Inferior parietal cortex (tissue), 1 donor: Measurements from ENCODE around the gene AP2A1.

Source experiments
- DNase-seq: peaks from one replicate; pipeline ENCODE4 v3.0.0-alpha.2; 2016; ENCODE audit errors: extremely low spot score

The AP2A1 gene

DNA sequence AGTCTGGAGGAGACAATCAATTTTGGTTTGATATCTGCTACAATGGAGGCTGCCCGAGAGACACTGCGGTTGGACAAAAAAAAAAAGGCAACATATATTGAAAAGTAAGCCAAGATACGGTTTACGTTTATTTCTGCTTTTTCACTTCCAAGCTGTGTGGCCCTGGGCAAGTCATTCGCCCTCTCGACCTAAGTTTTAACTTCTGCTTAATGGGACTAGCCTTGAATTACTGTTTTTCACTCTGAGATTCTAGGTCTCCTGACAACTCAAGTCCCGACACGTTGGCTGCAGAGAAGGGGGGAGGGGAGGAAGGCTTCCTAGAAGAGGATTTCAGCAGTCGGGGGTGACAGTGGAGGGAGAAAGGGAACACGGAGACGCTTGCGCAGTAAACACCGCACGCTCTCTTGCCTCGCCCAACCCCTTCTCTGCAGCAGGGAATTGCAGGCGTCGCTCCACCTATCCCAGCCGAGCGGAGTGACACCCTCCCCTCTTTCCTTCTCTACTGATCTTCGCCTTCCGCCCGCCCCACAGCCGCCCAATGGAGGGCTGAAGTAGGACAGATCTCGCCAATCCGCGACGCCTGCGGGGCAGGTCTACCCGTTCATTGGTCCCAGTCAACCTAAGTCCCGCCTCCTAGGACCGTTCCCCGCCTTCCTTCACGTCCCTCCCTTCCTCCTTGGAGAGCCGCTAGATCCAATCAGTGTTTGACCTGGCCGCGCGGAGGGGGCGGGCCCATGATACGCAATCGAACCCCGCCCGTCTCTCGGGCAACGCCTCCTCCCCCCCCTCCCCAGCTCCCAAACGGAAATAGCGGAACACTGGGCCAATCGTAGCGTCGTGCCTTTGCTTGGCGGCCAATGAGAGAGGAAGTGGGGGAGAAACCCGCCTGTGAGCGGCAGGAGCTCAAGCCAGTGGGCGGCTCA lies 533 bp upstream of the AP2A1 start:
- DNase-seq, result peak; percentile 99

DNA sequence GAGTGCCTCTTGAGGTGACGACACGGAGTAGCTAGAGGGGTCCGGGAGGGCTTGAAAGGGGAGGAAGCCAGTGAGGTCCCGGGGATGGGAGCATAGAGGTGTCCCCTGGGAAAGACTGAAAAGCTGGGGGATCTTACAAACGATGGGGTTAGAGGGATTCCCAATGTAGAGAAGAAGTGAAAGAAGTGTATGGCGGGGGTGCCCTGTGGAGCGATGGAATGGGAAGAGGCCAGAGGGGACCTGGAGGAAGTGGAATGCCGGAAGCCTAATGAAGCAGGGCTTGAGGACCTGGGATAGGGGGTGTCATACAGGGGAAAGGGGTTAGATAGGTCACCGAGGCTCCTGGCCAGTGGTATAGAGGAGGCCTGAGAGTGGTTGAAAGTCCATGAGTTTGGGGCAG lies 580 bp downstream of the AP2A1 start:
- DNase-seq, result no peak

DNA sequence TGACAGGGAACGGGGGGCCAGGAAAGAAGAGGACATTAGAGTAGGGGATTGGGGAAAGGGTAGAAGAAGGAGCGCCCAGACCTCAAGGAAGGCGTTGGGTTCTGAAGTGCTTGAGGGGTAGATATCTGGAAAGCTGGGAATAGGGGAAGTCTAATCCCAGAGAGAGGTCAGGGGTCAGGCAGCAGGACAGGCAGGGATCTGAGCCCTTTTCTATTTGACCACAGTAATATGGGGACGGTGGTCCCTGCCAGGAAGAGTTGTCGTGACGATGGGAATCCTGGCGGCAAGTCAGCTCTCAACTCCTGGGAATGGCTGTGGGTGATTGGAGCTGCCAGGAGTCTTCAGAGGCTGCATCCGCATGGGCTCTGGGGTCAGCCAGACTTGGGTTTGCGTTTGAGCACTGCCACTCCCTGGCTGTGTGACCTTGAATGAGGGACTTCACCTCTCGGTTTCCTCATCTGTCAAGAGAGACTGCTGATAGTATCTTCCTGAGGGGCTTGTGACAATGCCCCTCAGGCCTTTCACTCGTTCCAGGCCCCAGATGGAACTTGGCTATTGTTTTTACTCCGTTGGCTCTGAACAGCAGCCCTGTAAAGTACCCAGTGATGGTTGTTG lies 1.3 kb downstream of the AP2A1 start:
- DNase-seq, result no peak

DNA sequence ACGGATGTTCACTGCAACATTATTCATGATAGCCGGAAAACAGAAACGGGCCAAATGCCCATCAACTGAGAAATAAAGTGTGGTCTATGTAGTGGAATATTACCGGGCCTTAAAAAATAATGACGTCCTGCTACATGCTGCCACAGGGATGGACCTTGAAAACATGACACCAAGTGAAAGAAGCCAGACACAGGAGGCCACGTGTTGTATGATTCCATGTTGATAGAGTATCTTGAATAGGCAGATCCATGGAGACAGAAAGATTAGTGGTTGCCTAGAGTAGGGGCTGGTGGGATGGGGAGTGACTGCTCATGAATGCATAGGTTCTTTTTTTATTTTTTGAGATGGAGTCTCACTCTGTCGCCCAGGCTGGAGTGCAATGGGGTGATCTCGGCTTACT lies 3.7 kb downstream of the AP2A1 start:
- DNase-seq, result no peak

DNA sequence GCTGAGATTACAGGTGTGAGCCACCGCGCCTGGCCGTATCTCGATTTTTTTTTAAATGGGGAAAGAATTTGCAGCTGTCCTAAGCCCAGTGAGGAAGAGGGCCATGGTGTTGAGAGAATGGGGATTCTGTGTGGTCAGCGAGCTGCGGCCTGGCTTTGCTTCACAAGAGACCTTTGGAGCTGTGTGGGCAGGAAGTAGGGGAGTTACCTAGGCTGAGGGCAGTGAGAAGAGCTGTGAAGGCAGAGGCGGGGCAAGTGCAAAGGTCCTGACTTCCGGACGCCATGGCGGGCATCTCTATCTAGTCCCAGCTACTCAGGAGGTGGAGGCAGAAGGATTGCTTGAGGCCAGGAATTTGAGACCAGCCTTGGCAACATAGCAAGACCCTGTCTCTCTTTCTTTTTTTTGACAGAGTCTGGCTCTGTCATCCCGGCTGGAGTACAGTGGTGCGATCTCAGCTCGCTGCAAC lies 4.9 kb downstream of the AP2A1 start:
- DNase-seq, result no peak

DNA sequence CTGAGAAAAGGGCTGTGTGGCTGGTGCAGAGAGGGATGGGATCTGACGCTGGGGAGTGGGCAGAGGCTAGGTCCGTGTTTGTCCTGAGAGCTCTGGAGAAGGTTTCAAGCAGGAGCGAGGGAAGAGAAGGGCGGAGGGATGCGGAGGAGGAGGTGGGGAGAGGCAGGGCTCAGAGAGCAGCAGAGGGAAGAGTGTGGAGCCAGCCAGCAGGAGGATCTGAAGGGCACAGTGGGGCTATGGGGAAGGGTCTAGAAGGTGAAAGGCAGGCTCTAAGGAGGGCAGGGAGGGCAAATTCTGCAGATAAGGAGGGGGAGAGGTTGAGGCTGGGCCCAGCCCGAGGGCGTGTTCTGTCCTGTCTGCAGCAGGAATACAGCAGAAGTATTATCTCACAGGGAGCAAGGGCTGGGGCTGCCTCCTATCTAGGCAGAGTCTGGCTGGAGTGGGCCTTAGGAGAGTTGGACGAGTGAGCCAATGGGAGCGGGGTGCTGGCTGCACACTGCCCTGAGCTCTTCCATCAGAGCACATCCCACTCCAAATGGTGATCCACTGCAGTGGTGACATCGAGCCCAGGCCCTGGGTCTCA lies 6.1 kb downstream of the AP2A1 start:
- DNase-seq, result no peak

DNA sequence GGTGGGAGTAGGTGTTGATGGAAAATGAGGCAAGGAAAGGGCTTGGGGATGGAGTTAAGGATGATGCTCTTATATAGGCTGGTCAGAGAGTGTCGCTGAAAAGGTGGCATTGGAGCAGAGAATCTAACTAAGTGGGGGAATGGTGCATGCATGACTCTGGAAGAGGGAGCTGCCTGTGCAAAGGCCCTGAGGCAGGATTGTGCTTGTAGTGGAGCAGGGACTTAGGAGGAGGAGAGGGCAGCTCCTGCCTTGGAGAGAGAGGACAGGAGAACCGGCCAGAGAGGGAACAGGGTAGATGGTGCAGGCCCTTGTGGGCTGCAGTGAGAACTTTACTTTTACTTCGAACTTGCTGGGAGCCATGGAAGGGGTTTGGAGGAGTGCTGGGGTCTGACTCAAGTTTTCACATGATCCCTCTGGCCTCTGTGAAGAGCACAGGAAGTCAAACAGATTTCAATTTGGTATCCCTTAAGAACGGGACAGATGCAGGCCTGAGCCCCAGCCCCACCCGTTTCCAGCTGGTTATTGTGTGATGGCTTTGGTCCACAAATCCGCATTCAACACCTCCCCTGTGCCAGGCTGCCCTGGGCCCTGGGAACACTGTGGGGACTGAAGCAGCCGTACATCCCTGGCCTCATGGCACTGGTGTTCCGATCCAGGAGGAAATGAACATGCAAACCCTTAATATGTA lies 7.0 kb downstream of the AP2A1 start:
- no peak for DNase-seq

DNA sequence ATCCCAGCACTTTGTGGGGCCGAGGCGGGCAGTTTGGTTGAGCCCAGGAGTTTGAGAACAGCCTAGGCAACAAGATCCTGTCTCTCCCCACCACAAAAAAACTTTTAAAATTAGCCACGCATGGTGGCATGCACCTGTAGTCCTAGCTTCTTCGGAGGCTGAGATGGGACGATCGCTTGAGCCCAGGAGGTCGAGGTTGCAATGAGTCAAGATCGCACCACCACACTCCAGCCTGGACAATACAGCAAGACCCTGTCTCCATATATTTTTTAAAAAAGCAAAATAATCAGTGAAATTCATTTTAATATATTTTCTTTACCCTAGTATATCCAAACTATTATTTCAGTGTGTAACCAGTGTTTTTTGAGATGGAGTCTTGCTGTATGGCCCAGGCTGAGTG lies 8.2 kb downstream of the AP2A1 start:
- DNase-seq, result no peak

DNA sequence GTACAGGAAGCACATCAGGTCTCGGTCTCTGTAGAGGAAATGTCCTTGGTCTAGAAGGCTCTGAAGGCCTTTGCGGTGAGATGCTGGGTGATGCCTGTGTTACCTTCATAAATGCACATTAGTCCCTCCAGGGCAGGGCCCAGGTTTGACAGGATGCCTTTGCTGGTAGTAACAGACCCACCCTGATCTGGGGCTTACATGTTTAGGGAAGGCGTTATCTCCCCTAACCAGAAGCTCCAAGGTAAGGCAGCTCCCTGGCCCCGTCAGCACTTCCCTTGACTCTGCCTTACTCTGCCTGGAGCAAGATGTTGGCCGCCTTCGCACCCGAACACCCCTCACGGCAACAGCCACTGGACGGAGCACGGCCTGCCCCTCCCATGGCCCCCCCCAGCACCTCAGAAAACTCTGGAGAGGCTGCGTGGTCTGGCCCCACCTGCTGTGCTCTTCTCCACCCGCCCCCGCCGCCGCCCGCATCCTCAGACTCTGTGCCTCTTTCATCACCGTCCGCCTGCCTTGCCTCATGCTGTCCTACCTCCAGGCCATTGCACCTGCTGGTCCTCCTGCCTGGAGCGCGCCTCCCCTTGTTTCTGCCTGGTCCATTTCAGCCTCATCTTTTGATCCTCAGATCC lies 9.1 kb downstream of the AP2A1 start:
- DNase-seq, result no peak

DNA sequence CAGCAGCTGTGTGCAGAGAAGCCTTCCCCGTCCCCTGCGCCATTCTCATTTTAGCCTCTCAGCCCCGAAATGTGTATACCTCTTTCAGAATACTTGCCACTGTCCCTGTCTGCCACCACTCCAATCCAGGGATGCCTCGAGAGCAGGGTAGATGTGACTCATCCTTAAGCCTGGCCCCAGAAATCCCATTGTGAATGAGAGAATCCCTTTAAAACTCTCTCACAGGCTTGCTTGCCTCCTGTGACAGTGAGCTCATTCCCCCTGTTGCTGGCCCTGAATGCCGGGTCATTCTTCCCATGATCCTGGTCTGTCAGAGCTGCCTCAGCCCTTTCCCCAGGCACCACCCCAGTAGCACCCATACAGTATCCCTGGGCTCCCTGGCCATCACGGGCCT lies 9.6 kb downstream of the AP2A1 start:
- DNase-seq, result no peak

DNA sequence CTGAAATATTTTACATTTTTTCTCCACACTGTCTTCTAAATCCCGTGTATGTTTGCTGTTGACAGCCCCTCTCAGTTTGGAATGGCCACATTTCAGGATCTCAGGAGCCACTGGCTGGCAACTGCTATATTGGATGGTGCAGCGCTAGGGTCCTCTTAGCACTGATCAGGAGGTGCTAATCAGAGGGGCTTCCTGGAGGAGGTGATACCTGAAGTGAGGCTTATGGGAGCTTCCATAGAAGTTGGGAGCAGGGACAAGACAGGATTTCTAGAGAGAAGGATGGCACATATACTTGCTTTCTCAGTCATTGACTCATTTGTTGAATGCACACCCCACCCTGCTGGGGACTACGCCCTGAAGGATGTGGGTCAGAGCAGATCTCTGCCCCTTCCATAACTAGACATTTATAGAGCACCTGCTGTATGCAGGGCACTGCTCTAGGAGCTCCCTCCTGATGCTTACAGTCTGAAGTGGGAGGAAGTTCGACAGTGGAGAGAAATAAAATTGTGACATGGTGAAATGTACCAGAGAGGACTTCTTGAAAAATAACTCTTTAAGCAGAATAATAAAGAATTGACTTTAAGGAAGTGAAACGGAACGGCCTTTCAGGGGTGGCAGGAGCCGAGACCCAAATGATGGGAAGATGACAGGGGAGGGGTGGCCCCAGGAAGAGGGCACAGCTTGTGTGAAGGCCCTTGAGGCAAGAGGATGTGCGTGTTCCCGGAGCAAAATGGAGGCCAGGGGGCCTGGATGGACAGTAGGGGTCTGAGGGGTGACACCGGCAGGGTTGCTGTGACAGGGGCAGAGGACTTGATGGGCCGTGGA lies 13.1 kb downstream of the AP2A1 start:
- no peak for DNase-seq

DNA sequence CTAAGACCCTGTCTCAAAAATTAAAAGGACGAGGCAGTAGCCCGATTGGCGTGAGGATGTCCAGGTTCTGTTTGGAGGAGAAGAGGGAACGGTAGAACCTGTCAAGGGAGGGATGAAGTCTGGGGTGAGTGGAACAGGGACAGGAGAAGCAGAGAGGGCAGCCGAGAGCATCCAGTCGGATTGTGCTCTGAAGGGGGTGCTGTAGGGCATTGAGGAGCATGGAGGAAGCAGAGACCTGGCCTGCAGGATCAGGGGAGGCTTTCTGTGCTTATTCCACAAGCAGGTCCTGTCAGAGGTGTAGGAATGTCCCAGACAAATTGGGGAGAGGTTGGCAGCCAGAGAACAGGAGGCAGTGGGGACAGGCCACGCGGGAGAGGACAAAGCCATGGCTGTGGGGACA lies 14.1 kb downstream of the AP2A1 start:
- DNase-seq, result no peak

DNA sequence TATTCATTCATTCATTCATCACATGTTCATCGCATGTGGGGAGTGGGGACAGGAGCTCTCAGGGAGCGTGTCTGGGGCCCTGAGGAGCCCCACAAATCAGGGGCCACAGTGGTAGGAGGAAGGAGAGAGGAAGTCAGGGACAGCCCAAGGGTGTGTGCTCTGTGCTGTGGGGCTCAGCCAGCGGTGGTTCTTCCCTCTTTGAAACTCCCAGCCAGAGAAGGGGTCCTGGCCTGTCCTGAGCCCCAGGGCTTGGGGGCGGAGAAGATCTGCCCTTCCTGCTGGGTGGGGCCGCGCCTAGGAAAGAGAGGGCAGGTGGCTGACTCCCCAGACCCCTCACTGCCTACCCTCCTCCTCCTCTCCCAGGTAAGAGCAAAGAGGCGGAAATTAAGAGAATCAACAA lies 14.6 kb downstream of the AP2A1 start:
- DNase-seq, result no peak

DNA sequence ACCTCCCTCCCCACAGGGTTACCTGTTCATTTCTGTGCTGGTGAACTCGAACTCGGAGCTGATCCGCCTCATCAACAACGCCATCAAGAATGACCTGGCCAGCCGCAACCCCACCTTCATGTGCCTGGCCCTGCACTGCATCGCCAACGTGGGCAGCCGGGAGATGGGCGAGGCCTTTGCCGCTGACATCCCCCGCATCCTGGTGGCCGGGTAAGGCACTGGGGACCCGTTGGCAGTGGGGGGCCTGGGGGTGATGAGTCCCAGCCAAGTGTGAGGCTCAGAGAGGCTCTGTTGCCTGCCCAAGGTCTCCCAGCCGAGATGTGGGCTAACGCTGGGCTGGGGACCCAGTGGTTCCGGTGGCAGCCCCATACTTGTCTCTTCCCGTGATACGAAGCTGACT lies 15.7 kb downstream of the AP2A1 start:
- DNase-seq, result no peak

DNA sequence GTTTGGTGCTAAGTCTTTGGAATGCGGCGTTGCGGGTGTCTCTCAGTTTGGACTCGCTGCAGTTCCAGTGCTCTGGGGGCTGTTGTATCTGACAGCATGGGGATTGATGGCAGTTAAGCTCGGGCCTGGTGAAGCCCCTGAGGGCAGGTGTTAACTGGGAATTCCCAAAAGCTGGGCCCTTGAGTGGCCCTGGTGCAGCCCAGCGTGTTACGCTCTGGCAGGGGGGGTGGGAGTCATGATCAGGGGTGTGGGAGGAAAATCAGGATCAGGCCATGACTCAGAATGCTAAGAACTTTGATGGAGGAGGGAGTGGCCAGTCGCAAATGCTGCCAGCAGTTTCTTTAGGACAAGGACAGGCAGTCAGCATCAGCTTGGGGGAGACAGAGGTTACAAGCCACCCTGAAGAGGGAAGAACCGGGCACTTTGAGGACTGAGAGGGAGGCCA lies 19.6 kb downstream of the AP2A1 start:
- DNase-seq, result no peak

DNA sequence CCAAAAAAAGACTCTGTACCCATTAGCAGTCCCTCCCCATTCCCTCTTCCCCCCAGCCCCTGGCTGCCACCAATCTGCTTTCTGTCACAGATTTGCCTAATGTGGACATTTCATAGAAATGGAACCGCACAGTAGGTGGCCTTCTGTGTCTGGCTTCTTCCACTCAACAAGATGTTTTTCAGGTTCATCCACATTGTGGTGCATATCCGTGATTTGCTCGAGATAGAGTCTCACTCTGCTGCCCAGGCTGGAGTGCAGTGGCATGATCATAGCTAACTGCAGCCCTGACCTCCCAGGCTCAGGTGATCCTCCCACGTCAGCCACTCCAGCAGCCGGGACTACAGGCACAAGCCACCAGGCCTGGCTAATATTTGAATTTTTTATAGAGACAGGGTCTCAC lies 20.9 kb downstream of the AP2A1 start:
- no peak for DNase-seq

DNA sequence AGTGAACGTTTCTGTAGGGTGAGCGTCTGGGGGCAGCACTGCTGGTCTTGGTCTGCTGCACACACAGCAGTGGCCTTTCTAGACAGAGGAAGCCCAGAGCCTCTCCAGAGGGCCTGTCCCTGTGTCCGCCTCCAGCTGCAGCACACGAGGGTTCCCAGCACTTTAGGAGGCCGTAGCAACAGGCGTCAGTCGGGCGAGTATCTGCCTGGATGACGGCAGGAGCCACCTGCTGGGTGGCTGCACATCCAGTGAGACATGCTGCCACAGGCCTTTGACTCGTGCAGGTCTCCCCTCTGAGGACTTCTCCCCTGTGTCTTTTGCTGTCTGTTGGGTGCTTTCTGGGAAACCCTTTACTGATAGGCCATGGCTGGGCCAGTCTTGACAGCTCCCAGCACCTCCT lies 22.1 kb downstream of the AP2A1 start:
- DNase-seq, result no peak

DNA sequence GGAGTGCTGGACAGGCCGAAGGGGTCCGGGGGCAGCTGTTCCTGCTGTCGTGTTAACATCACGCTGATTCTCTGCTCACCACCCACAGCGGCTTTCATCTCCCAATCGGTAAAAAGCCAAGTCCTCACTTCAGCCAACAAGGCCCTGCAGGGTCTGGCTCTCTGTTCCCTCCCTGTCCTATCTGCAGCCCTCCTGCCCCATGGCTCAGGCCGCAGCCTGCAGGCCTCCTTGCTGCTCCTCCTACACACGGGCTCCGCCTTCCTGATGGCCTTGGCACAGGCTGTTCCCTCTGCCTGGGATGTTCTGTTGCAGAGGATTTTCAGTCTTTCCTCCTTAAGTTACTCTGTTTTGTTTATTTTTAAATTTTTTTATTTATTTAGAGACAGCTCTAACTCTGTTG lies 24.1 kb downstream of the AP2A1 start:
- DNase-seq, result no peak

DNA sequence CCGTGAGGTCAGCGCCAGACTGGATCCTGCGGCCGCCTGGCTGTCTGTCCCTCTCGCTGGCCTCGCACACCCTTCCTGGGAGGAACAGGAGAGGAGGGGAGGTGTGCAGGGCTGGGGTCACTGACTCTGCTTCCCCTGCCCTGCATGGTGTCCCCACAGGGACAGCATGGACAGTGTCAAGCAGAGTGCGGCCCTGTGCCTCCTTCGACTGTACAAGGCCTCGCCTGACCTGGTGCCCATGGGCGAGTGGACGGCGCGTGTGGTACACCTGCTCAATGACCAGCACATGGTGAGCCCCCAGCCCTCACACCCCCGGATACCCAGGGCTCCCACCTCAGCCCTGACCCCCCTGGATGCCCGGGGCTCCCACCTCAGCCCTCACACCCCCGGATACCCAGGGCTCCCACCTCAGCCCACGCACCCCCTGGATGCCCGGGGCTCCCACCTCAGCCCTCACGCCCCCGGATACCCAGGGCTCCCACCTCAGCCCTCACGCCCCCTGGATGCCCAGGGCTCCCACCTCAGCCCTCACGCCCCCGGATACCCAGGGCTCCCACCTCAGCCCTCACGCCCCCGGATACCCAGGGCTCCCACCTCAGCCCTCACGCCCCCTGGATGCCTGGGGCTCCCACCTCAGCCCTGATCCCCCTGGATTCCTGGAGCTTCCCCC lies 25.1 kb downstream of the AP2A1 start:
- no peak for DNase-seq

DNA sequence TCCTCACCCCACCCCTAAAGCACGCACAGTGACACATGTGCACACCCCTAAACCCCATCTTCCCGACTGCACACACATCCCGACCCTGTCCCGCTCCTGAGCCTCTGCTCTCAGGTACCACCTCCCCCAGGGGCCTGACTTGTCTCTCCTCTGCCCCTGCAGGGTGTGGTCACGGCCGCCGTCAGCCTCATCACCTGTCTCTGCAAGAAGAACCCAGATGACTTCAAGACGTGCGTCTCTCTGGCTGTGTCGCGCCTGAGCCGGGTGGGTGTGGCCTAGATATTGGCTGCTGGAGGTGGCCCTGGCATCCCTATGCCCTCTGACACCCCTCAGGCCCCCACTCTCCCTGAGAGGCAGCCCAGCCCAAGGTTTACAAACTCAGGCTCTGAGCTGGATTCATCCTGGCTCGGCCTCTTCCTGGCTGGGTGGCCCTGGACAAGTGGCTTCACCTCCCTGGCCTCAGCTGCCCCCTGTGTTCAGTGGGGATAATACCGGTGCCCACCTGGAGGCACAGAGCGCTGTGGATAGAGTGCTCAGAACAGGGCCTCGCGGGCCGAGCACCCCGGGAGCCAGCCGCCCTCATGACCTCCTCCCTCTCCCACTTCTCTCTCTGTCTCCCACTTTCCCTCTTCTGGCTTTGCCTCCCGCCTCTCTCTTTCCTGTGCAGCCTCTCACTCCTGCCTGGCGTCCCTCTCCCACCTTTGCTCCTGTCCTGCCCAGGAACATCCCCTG lies 26.2 kb downstream of the AP2A1 start:
- no peak for DNase-seq
